KG1 (cell line): ENCODE results near the gene ANKRD11.

Source experiments
- DNase-seq: peaks from one replicate; lab custom pipeline; 2025; lab: John Stamatoyannopoulos, UW

ANKRD11 gene

GRCh38 chr16:89490439-89491237, at the start of gene ANKRD11:
ANKRD11 (minus strand) TSS chr16:89490561; CDS start chr16:89317019, 173,542 bp downstream.
- peak; percentile 95 for DNase-seq

GRCh38 chr16:89538286-89538685, 47.9 kb upstream of the ANKRD11 start:
- no peak for DNase-seq

GRCh38 chr16:89537549-89537925, 47.2 kb upstream of the ANKRD11 start:
- DNase-seq = no peak

- no peak for DNase-seq
Measured at GRCh38 chr16:89536886-89537548, 46.7 kb upstream of the ANKRD11 start.

- no peak for DNase-seq
Measured at GRCh38 chr16:89536371-89536770, 46.0 kb upstream of the ANKRD11 start.

GRCh38 chr16:89534252-89534756, 43.9 kb upstream of the ANKRD11 start:
- DNase-seq = peak; percentile 91

GRCh38 chr16:89531821-89532526, 41.6 kb upstream of the ANKRD11 start:
- DNase-seq = no peak

- no peak for DNase-seq
Measured at GRCh38 chr16:89530401-89531381, 40.3 kb upstream of the ANKRD11 start.

- no peak for DNase-seq
Measured at GRCh38 chr16:89529097-89529496, 38.7 kb upstream of the ANKRD11 start.

GRCh38 chr16:89525146-89525913, 35.0 kb upstream of the ANKRD11 start:
- DNase-seq = no peak

GRCh38 chr16:89523680-89524344, 33.5 kb upstream of the ANKRD11 start:
- no peak for DNase-seq

GRCh38 chr16:89522287-89522686, 31.9 kb upstream of the ANKRD11 start:
- no peak for DNase-seq

GRCh38 chr16:89519881-89520280, 29.5 kb upstream of the ANKRD11 start:
- DNase-seq = no peak

GRCh38 chr16:89517128-89517527, 26.8 kb upstream of the ANKRD11 start:
- DNase-seq = no peak

- no peak for DNase-seq
Measured at GRCh38 chr16:89512453-89512852, 22.1 kb upstream of the ANKRD11 start.

- DNase-seq = no peak
Measured at GRCh38 chr16:89511374-89511773, 21.0 kb upstream of the ANKRD11 start.

- no peak for DNase-seq
Measured at GRCh38 chr16:89510526-89510925, 20.2 kb upstream of the ANKRD11 start.

- DNase-seq = peak; percentile 88
Measured at GRCh38 chr16:89507834-89508590, 17.7 kb upstream of the ANKRD11 start, which contains the start of gene SPG7. SPG7 (plus strand) TSS chr16:89508403; CDS start chr16:89508418, 15 bp downstream.

GRCh38 chr16:89507214-89507833, 17.0 kb upstream of the ANKRD11 start:
- DNase-seq = no peak
